SK-N-SH (cell line): ENCODE measurements around the gene TIMD4. TPM values are rescaled to one million over a fixed set of nuclear protein-coding genes. Genes with fewer than 3 reads are reported as not detected.

Experiments
- CTCF ChIA-PET: fragments of 300-600, 350-600 bp; formaldehyde crosslinking; extraction: SDS; loops from one replicate; lab custom pipeline; 2021; lab: Yijun Ruan, JAX
- POLR2A ChIA-PET: fragments of 350-600 bp; sonication (Branson Sonifier 250); formaldehyde crosslinking; extraction: SDS; loops from one replicate; lab custom pipeline; 2020; ENCODE audit warnings: antibody characterized with exemption, inconsistent platforms; lab: Yijun Ruan, JAX
- DNase-seq: peaks from one replicate; pipeline ENCODE4 v3.0.0; 2012
- H2AFZ ChIP-seq: fragments of 200-600 bp; sonication (generic); 2 replicates; pipeline ENCODE4 v1.8.1; 2016; ENCODE audit warnings: antibody characterized with exemption, mild to moderate bottlenecking, low read depth
- H3F3A ChIP-seq: fragments of 200-600 bp; sonication (generic); replicated peaks from 2 replicates; pipeline ENCODE3; 2016; ENCODE audit warnings: antibody characterized with exemption, mild to moderate bottlenecking; ENCODE audit not compliant: insufficient read depth
- H3K27ac ChIP-seq, 2 experiments: fragments of 200-500 bp in 1 of 2; fragments of 200-600 bp in 1 of 2; sonication (Bioruptor generic) in 1 of 2; sonication (generic), shearing (Covaris generic) in 1 of 2; 2 replicates each; pipeline versions ENCODE4 v1.5.1 to v1.6.1; 2014 to 2016; ENCODE audit warnings: low read depth in 2 of 2, inconsistent platforms in 1 of 2, low read length in 1 of 2, mild to moderate bottlenecking in 1 of 2, mixed read lengths in 1 of 2
- H3K27me3 ChIP-seq: fragments of 200-600 bp; sonication (generic), shearing (Covaris generic); 2 replicates; pipeline ENCODE4 v1.6.1; 2016; ENCODE audit warnings: mixed run types; ENCODE audit not compliant: insufficient read depth
- H3K36me3 ChIP-seq, 2 experiments: fragments of 200-500 bp in 1 of 2; fragments of 200-600 bp in 1 of 2; sonication (Bioruptor generic) in 1 of 2; sonication (generic) in 1 of 2; replicated peaks in 1 of 2; 2 replicates each; pipeline versions ENCODE3 to v1.5.1; 2014 to 2016; ENCODE audit warnings: low read length in 1 of 2, mild to moderate bottlenecking in 1 of 2; ENCODE audit not compliant: insufficient read depth in 2 of 2, control insufficient read depth in 1 of 2
- H3K4me1 ChIP-seq, 2 experiments: fragments of 200-500 bp in 1 of 2; fragments of 200-600 bp in 1 of 2; sonication (Bioruptor generic) in 1 of 2; sonication (generic), shearing (Covaris generic) in 1 of 2; 2 replicates each; pipeline versions ENCODE4 v1.5.1 to v1.6.1; 2014 to 2016; ENCODE audit warnings: low read depth in 1 of 2, low read length in 1 of 2, mixed run types in 1 of 2; ENCODE audit not compliant: insufficient read depth in 2 of 2, control insufficient read depth in 1 of 2
- H3K4me2 ChIP-seq: fragments of 200-600 bp; sonication (generic), shearing (Covaris generic); 2 replicates; pipeline ENCODE4 v1.6.1; 2017; ENCODE audit warnings: mixed run types
- H3K4me3 ChIP-seq, 2 experiments: fragments of 200-500 bp in 1 of 2; fragments of 200-600 bp in 1 of 2; sonication (Bioruptor generic) in 1 of 2; sonication (generic), shearing (Covaris generic) in 1 of 2; 2 replicates each; pipeline versions ENCODE4 v1.5.1 to v1.8.1; 2014 to 2016; ENCODE audit warnings: low read depth in 2 of 2, inconsistent platforms in 1 of 2, low read length in 1 of 2, mild to moderate bottlenecking in 1 of 2, mixed read lengths in 1 of 2, moderate library complexity in 1 of 2
- H3K79me2 ChIP-seq: fragments of 200-600 bp; sonication (generic); 2 replicates; pipeline ENCODE4 v1.8.1; 2017; ENCODE audit warnings: mild to moderate bottlenecking; ENCODE audit not compliant: insufficient read depth
- H3K9ac ChIP-seq: fragments of 200-600 bp; sonication (generic); 2 replicates; pipeline ENCODE4 v1.6.1; 2017; ENCODE audit warnings: mixed run types
- H3K9me2 ChIP-seq: fragments of 200-600 bp; sonication (generic); 2 replicates; pipeline ENCODE4 v1.6.1; 2017; ENCODE audit warnings: mixed run types
- H3K9me3 ChIP-seq: fragments of 200-600 bp; sonication (generic); 2 replicates; pipeline ENCODE4 v1.6.1; 2017; ENCODE audit warnings: mixed run types, mild to moderate bottlenecking, moderate library complexity
- H4K20me1 ChIP-seq: fragments of 200-600 bp; sonication (generic); 2 replicates; pipeline ENCODE4 v1.6.1; 2017; ENCODE audit warnings: mild to moderate bottlenecking, mixed run types; ENCODE audit not compliant: insufficient read depth
- EZH2phosphoT487 ChIP-seq: fragments of 200-600 bp; sonication (generic); IDR thresholded peaks from 2 replicates; pipeline ENCODE4 v1.6.1; 2017; ENCODE audit warnings: low read depth, mixed run types, mild to moderate bottlenecking, antibody characterized with exemption, moderate library complexity, borderline replicate concordance
- FOXM1 ChIP-seq: IDR thresholded peaks from 2 replicates; pipeline ENCODE4 v1.4.0; 2012; ENCODE audit warnings: low read depth, mild to moderate bottlenecking
- MEF2A ChIP-seq: IDR thresholded peaks from 2 replicates; pipeline ENCODE4 v1.4.0; 2012; ENCODE audit warnings: low read depth, borderline replicate concordance
- MXI1 ChIP-seq: IDR thresholded peaks from 2 replicates; pipeline ENCODE4 v1.6.1; 2012; ENCODE audit warnings: mild to moderate bottlenecking, low read depth, low read length, improper control_type of control experiment
- NFIC ChIP-seq: IDR thresholded peaks from 2 replicates; pipeline ENCODE4 v1.4.0; 2012; ENCODE audit warnings: borderline replicate concordance
- NRF1 ChIP-seq: IDR thresholded peaks from 2 replicates; pipeline ENCODE4 v1.6.1; 2012; ENCODE audit warnings: low read depth, mild to moderate bottlenecking, low read length
- PBX3 ChIP-seq: IDR thresholded peaks from 2 replicates; pipeline ENCODE4; 2012
- POLR2AphosphoS5 ChIP-seq: IDR thresholded peaks from 2 replicates; pipeline ENCODE4 v1.6.1; 2012; ENCODE audit warnings: low read depth, low read length
- RAD21 ChIP-seq: IDR thresholded peaks from 2 replicates; pipeline ENCODE4 v1.6.1; 2012; ENCODE audit warnings: mild to moderate bottlenecking, low read length
- RFX5 ChIP-seq: IDR thresholded peaks from 2 replicates; pipeline ENCODE4 v1.6.1; 2012; ENCODE audit warnings: mild to moderate bottlenecking, improper control_type of control experiment, low read length
- SIN3A ChIP-seq: IDR thresholded peaks from 2 replicates; pipeline ENCODE4 v1.6.1; 2012; ENCODE audit warnings: low read depth, mild to moderate bottlenecking, low read length, moderate library complexity, borderline replicate concordance
- TCF12 ChIP-seq: IDR thresholded peaks from 2 replicates; pipeline ENCODE4 v1.4.0; 2012
- YY1 ChIP-seq: IDR thresholded peaks from 2 replicates; pipeline ENCODE4 v1.4.0; 2012; ENCODE audit warnings: low read depth, mild to moderate bottlenecking
- WGBS: methylation state at CpG from one replicate; pipeline ENCODE4 v1.1.6; 2017; ENCODE audit warnings: low lambda C conversion rate; 5-methylcytosine and 5-hydroxymethylcytosine counted together
- polyA plus RNA-seq, 3 experiments: library from polyadenylated mRNA; depleted of rRNA; stranded (reverse); fragments of >200 nt; gene quantifications; 2 replicates each; pipeline ENCODE4 v1.2.3, GENCODE V29; 2012
- TF ChIP-seq, protein P1 (sequence below): IDR thresholded peaks from 2 replicates; pipeline ENCODE4 v1.6.1; 2012; ENCODE audit warnings: mild to moderate bottlenecking, low read depth, low read length, moderate library complexity
- TF ChIP-seq, protein P2 (sequence below): IDR thresholded peaks from 2 replicates; pipeline ENCODE4 v1.4.0; 2012; ENCODE audit warnings: low read depth, borderline replicate concordance
- TF ChIP-seq, protein P3 (sequence below): fragments of 200-600 bp; sonication (generic); IDR thresholded peaks from 2 replicates; pipeline ENCODE4 v1.6.1; 2017; ENCODE audit warnings: antibody characterized with exemption, mild to moderate bottlenecking, moderate library complexity

The TIMD4 gene
- polyA plus RNA-seq, 1 of the 3 experiments (the other 2 are of a cell fraction): not detected

DNA sequence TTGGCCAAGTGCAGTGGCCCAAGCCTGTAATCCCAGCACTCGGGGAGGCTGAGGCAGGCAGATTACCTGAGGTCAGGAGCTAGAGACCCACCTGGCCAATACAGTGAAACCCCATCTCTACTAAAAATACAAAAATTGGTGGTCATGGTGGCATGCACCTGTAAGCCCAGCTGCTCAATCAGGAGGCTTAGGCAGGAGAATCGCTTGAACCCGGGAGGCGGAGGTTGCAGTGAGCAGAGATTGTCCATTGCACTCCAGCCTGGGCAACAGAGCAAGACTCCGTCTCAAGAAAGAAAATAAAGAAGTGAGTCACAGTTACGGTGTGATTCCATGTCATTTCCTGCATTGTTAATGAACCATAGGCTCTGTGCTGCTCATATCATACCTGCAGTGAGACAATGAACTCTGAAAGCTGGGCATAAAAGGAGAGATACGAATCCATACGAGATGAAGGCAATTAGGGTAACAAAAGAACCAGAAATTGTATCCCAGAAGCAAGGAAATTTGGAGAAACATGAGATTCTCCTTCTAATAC, 44.6 kb downstream of the TIMD4 start:
- TF ChIP-seq, protein P1, sequence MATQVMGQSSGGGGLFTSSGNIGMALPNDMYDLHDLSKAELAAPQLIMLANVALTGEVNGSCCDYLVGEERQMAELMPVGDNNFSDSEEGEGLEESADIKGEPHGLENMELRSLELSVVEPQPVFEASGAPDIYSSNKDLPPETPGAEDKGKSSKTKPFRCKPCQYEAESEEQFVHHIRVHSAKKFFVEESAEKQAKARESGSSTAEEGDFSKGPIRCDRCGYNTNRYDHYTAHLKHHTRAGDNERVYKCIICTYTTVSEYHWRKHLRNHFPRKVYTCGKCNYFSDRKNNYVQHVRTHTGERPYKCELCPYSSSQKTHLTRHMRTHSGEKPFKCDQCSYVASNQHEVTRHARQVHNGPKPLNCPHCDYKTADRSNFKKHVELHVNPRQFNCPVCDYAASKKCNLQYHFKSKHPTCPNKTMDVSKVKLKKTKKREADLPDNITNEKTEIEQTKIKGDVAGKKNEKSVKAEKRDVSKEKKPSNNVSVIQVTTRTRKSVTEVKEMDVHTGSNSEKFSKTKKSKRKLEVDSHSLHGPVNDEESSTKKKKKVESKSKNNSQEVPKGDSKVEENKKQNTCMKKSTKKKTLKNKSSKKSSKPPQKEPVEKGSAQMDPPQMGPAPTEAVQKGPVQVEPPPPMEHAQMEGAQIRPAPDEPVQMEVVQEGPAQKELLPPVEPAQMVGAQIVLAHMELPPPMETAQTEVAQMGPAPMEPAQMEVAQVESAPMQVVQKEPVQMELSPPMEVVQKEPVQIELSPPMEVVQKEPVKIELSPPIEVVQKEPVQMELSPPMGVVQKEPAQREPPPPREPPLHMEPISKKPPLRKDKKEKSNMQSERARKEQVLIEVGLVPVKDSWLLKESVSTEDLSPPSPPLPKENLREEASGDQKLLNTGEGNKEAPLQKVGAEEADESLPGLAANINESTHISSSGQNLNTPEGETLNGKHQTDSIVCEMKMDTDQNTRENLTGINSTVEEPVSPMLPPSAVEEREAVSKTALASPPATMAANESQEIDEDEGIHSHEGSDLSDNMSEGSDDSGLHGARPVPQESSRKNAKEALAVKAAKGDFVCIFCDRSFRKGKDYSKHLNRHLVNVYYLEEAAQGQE: no peak
- no peak overlapping the region for H3K4me2 ChIP-seq
- no peak overlapping the region for H3K9ac ChIP-seq
- no peak for DNase-seq
- no peaks in the 10 kb centered on the region for H3K9me3 ChIP-seq
- POLR2A ChIA-PET: no interaction called here
- no peaks in the 10 kb centered on the region for H3K36me3 ChIP-seq
- H3K27me3 ChIP-seq: no peaks in the 10 kb centered on the region
- H4K20me1 ChIP-seq: no peaks in the 10 kb centered on the region
- H3K79me2 ChIP-seq: no peaks in the 10 kb centered on the region
- no peaks in the 10 kb centered on the region for H3K9me2 ChIP-seq
- CTCF ChIA-PET: no interaction called here
- H2AFZ ChIP-seq: no peak overlapping the region
- no peaks in the 10 kb centered on the region for H3F3A ChIP-seq
- H3K4me3 ChIP-seq: no peak overlapping the region
- 51% methylated on average over 8 of the region's 8 CpGs for whole genome bisulfite sequencing
- H3K27ac ChIP-seq: no peak overlapping the region
- no peaks in the 10 kb centered on the region for H3K4me1 ChIP-seq

GRCh38 chr5:156914371-156914737, 48.7 kb downstream of the TIMD4 start:
- no peak for DNase-seq
- Histone ChIP-seq H4K20me1 (no peaks in the 10 kb centered on the region), H3K9ac (no peak overlapping the region), H3F3A (no peaks in the 10 kb centered on the region), H3K9me2 (no peaks in the 10 kb centered on the region), H3K36me3 (no peaks in the 10 kb centered on the region), H3K9me3 (no peaks in the 10 kb centered on the region), H3K4me2 (no peak overlapping the region), H3K4me1 (no peaks in the 10 kb centered on the region), H2AFZ (no peak overlapping the region), H3K27ac (no peak overlapping the region), H3K79me2 (no peaks in the 10 kb centered on the region), H3K4me3 (no peak overlapping the region), H3K27me3 (no peaks in the 10 kb centered on the region)
- TF ChIP-seq TCF12 (no peak), RAD21 (no peak), PBX3 (no peak), RFX5 (no peak), MXI1 (no peak), POLR2AphosphoS5 (no peak), NRF1 (no peak), SIN3A (no peak), EZH2phosphoT487 (no peak), FOXM1 (no peak), YY1 (no peak), MEF2A (no peak), NFIC (no peak)
- TF ChIP-seq, protein P2, sequence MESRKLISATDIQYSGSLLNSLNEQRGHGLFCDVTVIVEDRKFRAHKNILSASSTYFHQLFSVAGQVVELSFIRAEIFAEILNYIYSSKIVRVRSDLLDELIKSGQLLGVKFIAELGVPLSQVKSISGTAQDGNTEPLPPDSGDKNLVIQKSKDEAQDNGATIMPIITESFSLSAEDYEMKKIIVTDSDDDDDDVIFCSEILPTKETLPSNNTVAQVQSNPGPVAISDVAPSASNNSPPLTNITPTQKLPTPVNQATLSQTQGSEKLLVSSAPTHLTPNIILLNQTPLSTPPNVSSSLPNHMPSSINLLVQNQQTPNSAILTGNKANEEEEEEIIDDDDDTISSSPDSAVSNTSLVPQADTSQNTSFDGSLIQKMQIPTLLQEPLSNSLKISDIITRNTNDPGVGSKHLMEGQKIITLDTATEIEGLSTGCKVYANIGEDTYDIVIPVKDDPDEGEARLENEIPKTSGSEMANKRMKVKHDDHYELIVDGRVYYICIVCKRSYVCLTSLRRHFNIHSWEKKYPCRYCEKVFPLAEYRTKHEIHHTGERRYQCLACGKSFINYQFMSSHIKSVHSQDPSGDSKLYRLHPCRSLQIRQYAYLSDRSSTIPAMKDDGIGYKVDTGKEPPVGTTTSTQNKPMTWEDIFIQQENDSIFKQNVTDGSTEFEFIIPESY: no peak
- TF ChIP-seq, protein P3, sequence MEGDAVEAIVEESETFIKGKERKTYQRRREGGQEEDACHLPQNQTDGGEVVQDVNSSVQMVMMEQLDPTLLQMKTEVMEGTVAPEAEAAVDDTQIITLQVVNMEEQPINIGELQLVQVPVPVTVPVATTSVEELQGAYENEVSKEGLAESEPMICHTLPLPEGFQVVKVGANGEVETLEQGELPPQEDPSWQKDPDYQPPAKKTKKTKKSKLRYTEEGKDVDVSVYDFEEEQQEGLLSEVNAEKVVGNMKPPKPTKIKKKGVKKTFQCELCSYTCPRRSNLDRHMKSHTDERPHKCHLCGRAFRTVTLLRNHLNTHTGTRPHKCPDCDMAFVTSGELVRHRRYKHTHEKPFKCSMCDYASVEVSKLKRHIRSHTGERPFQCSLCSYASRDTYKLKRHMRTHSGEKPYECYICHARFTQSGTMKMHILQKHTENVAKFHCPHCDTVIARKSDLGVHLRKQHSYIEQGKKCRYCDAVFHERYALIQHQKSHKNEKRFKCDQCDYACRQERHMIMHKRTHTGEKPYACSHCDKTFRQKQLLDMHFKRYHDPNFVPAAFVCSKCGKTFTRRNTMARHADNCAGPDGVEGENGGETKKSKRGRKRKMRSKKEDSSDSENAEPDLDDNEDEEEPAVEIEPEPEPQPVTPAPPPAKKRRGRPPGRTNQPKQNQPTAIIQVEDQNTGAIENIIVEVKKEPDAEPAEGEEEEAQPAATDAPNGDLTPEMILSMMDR: no peak
- 35% methylated on average over 2 of the region's 2 CpGs for WGBS
- CTCF ChIA-PET: no interaction called here
- POLR2A ChIA-PET: no interaction called here
